Neural cell (in vitro differentiated cells): ENCODE measurements around the gene AIPL1. TPM values are rescaled to one million over a fixed set of nuclear protein-coding genes. Genes with fewer than 3 reads are reported as not detected.
"Not testable (repeated sequence)": the region's sequence is repeated elsewhere in the genome, so short reads cannot be mapped to it uniquely, and the experiment has no call there.

ENCODE experiments used
- H2AFZ ChIP-seq: fragments of 200-600, 300-800 bp; sonication (generic), shearing (Covaris generic); 2 replicates; pipeline ENCODE4 v1.6.0; 2014; ENCODE audit warnings: low read depth, mild to moderate bottlenecking, antibody characterized with exemption, low read length, moderate library complexity
- H3F3A ChIP-seq: fragments of 200-600 bp; shearing (Covaris generic); 2 replicates; pipeline ENCODE4 v1.6.1; 2016; ENCODE audit warnings: mild to moderate bottlenecking, moderate library complexity, mixed read lengths, antibody characterized with exemption, low read length; ENCODE audit not compliant: insufficient read depth, poor library complexity, severe bottlenecking
- H3K27ac ChIP-seq: fragments of 200-600, 300-800 bp; sonication (generic), shearing (Covaris generic); 2 replicates; pipeline ENCODE4 v1.5.1; 2014; ENCODE audit warnings: mild to moderate bottlenecking, low read length, moderate library complexity
- H3K27me3 ChIP-seq: fragments of 300-800, 200-600 bp; sonication (generic), shearing (Covaris generic); 2 replicates; pipeline ENCODE4 v1.6.0; 2014; ENCODE audit warnings: mild to moderate bottlenecking, low read depth, low read length, moderate library complexity; ENCODE audit not compliant: insufficient read depth
- H3K36me3 ChIP-seq: fragments of 300-800, 200-600 bp; sonication (generic), shearing (Covaris generic); 2 replicates; pipeline ENCODE4 v1.5.1; 2014; ENCODE audit warnings: mild to moderate bottlenecking, antibody characterized with exemption, low read length, moderate library complexity; ENCODE audit not compliant: insufficient read depth
- H3K4me2 ChIP-seq: fragments of 300-800, 200-600 bp; sonication (generic), shearing (Covaris generic); 2 replicates; pipeline ENCODE4 v1.6.0; 2014; ENCODE audit warnings: mild to moderate bottlenecking, low read length
- H3K4me3 ChIP-seq: fragments of 300-800, 200-600 bp; sonication (generic), shearing (Covaris generic); 2 replicates; pipeline ENCODE4 v1.5.1; 2014; ENCODE audit warnings: mild to moderate bottlenecking, low read length, moderate library complexity
- H3K79me2 ChIP-seq: fragments of 200-600 bp; shearing (Covaris generic); replicated peaks from 2 replicates; pipeline ENCODE4 v1.6.0; 2014; ENCODE audit warnings: mild to moderate bottlenecking, low read length, moderate library complexity; ENCODE audit not compliant: insufficient read depth
- H3K9ac ChIP-seq: fragments of 300-800, 200-600 bp; sonication (generic), shearing (Covaris generic); 2 replicates; pipeline ENCODE4 v1.6.1; 2016; ENCODE audit warnings: mild to moderate bottlenecking, low read length, mixed read lengths
- H3K9me2 ChIP-seq: fragments of 200-600 bp; shearing (Covaris generic); 2 replicates; pipeline ENCODE4 v1.6.1; 2016; ENCODE audit warnings: mild to moderate bottlenecking, low read length, mixed read lengths; ENCODE audit not compliant: insufficient read depth
- H3K9me3 ChIP-seq: fragments of 200-600, 300-800 bp; sonication (generic), shearing (Covaris generic); 2 replicates; pipeline ENCODE4 v1.6.1; 2016; ENCODE audit warnings: mild to moderate bottlenecking, mixed run types, low read length, moderate library complexity, mixed read lengths
- H4K20me1 ChIP-seq: fragments of 200-600 bp; shearing (Covaris generic); 2 replicates; pipeline ENCODE4 v1.6.1; 2016; ENCODE audit warnings: mild to moderate bottlenecking, mixed run types; ENCODE audit not compliant: insufficient read depth
- CTCF ChIP-seq: fragments of 450-650 bp; IDR thresholded peaks from 2 replicates; pipeline ENCODE4 v1.5.1; 2014; ENCODE audit warnings: antibody characterized with exemption, mild to moderate bottlenecking, moderate library complexity; ENCODE audit not compliant: poor library complexity, severe bottlenecking
- EP300 ChIP-seq: fragments of 450-650 bp; conservative IDR thresholded peaks from 2 replicates; pipeline ENCODE4 v1.6.1; 2014; ENCODE audit warnings: antibody characterized with exemption, mild to moderate bottlenecking, moderate library complexity; ENCODE audit not compliant: poor library complexity, severe bottlenecking
- EZH2 ChIP-seq: fragments of 200-600, 300-800 bp; shearing (Covaris generic), sonication (generic); IDR thresholded peaks from 2 replicates; pipeline ENCODE4 v1.6.1; 2014; ENCODE audit warnings: antibody characterized with exemption, low read length, borderline replicate concordance, mild to moderate bottlenecking; ENCODE audit not compliant: insufficient read depth, poor library complexity, severe bottlenecking
- MXI1 ChIP-seq: fragments of 450-650 bp; conservative IDR thresholded peaks from 2 replicates; pipeline ENCODE4 v1.6.1; 2014; ENCODE audit warnings: antibody characterized with exemption, mild to moderate bottlenecking; ENCODE audit not compliant: poor library complexity, severe bottlenecking
- POLR2AphosphoS5 ChIP-seq: IDR thresholded peaks from 2 replicates; pipeline ENCODE4 v1.6.1; 2012
- RAD21 ChIP-seq: fragments of 450-650 bp; conservative IDR thresholded peaks from 2 replicates; pipeline ENCODE4 v1.6.1; 2014; ENCODE audit warnings: antibody characterized with exemption, mild to moderate bottlenecking, moderate library complexity
- SMC3 ChIP-seq: fragments of 450-650 bp; conservative IDR thresholded peaks from 2 replicates; pipeline ENCODE4 v1.6.1; 2014; ENCODE audit warnings: antibody characterized with exemption, mild to moderate bottlenecking, moderate library complexity; ENCODE audit not compliant: poor library complexity
- TAF1 ChIP-seq: IDR thresholded peaks from 2 replicates; pipeline ENCODE4 v1.6.1; 2012; ENCODE audit warnings: low read depth
- polyA minus RNA-seq: library from RNA; depleted of rRNA, polyadenylated mRNA; stranded (reverse); fragments of >200 nt; gene quantifications from 2 replicates; pipeline ENCODE4 v1.2.3, GENCODE V29; 2014
- polyA plus RNA-seq: library from polyadenylated mRNA; depleted of rRNA; stranded (reverse); fragments of >200 nt; gene quantifications from 2 replicates; pipeline ENCODE4 v1.2.3, GENCODE V29; 2014
- TF ChIP-seq, protein P1 (sequence below): IDR thresholded peaks from 2 replicates; pipeline ENCODE4 v1.6.1; 2012; ENCODE audit warnings: borderline replicate concordance

Gene AIPL1
- polyA plus RNA-seq = not detected in 2 replicates
- not detected in 2 replicates for polyA minus RNA-seq

DNA sequence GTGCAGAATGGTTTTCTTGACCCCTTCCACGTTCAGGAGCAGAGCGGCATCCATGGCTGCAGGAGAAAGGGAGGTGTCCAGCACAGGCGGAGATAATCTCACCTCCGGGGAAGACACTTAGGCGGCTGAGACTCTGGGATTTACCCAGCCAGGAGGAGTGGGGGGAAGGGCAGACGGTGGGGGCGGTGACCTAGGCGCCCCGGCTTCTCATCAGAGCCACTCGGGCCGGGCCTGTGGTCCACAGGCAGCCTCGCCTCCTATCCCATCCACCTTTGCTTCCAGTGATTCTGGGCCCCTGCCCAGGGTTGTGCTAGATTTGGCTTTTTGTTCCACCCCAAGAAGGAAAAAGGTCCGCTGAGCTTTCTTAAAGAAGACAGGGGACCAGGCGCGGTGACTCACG lies at the start of gene AIPL1:
TSS of gene AIPL1 (minus strand) at position 71 of the 400 bp plus-strand sequence. CDS start at position 54, 17 bp downstream.
- Histone ChIP-seq H3K36me3 (no peaks in the 10 kb centered on the region), H3F3A (no peaks in the 10 kb centered on the region), H3K9me2 (no peaks in the 10 kb centered on the region), H3K9ac (no peak within 1 kb of the TSS), H3K4me2 (no peak within 1 kb of the TSS), H3K79me2 (no peaks in the 10 kb centered on the region), H3K27ac (no peak within 1 kb of the TSS), H3K9me3 (no peaks in the 10 kb centered on the region), H3K4me3 (no peak within 1 kb of the TSS), H2AFZ (no peak within 1 kb of the TSS), H4K20me1 (no peaks in the 10 kb centered on the region), H3K27me3 (no peaks in the 10 kb centered on the region)
- TF ChIP-seq RAD21 = no peak
- no peak for TF ChIP-seq POLR2AphosphoS5
- TF ChIP-seq MXI1 = no peak
- no peak for TF ChIP-seq SMC3
- no peak for TF ChIP-seq TAF1
- TF ChIP-seq CTCF = no peak
- no peak for TF ChIP-seq EP300
- TF ChIP-seq, protein P1, sequence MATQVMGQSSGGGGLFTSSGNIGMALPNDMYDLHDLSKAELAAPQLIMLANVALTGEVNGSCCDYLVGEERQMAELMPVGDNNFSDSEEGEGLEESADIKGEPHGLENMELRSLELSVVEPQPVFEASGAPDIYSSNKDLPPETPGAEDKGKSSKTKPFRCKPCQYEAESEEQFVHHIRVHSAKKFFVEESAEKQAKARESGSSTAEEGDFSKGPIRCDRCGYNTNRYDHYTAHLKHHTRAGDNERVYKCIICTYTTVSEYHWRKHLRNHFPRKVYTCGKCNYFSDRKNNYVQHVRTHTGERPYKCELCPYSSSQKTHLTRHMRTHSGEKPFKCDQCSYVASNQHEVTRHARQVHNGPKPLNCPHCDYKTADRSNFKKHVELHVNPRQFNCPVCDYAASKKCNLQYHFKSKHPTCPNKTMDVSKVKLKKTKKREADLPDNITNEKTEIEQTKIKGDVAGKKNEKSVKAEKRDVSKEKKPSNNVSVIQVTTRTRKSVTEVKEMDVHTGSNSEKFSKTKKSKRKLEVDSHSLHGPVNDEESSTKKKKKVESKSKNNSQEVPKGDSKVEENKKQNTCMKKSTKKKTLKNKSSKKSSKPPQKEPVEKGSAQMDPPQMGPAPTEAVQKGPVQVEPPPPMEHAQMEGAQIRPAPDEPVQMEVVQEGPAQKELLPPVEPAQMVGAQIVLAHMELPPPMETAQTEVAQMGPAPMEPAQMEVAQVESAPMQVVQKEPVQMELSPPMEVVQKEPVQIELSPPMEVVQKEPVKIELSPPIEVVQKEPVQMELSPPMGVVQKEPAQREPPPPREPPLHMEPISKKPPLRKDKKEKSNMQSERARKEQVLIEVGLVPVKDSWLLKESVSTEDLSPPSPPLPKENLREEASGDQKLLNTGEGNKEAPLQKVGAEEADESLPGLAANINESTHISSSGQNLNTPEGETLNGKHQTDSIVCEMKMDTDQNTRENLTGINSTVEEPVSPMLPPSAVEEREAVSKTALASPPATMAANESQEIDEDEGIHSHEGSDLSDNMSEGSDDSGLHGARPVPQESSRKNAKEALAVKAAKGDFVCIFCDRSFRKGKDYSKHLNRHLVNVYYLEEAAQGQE = no peak
- no peak for TF ChIP-seq EZH2

- Histone ChIP-seq H3K4me2 (no peak overlapping the region), H3K9ac (no peak overlapping the region), H3K27me3 (no peaks in the 10 kb centered on the region), H3K27ac (no peak overlapping the region), H3K9me3 (no peaks in the 10 kb centered on the region), H3K36me3 (no peaks in the 10 kb centered on the region), H4K20me1 (no peaks in the 10 kb centered on the region), H2AFZ (no peak overlapping the region), H3K9me2 (no peaks in the 10 kb centered on the region), H3K79me2 (no peaks in the 10 kb centered on the region), H3F3A (no peaks in the 10 kb centered on the region), H3K4me3 (no peak overlapping the region)
- TF ChIP-seq CTCF = no peak
- TF ChIP-seq SMC3 = no peak
- no peak for TF ChIP-seq EZH2
- TF ChIP-seq, protein P1 = no peak
- no peak for TF ChIP-seq MXI1
- no peak for TF ChIP-seq RAD21
- TF ChIP-seq POLR2AphosphoS5 = no peak
- TF ChIP-seq EP300 = no peak
- no peak for TF ChIP-seq TAF1
These were observed 48.6 kb upstream of the AIPL1 start for GRCh38 chr17:6483507-6483906.

DNA sequence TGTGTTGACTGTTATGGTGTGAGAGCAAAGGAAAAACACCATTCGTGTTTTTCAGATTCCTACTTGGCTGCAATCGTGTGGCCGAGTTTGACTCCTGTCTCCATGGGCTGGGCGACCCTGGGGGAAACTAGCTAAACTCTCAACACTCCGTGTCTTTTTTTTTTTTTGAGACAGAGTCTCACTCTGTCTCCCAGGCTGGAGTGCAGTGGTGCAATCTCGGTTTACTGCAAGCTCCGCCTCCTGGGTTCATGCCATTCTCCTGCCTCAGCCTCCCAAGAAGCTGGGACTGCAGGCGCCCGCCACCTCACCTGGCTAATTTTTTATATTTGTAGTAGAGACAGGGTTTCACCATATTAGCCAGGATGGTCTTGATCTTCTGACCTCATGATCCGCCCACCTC lies 47.9 kb upstream of the AIPL1 start:
- not testable (repeated sequence) for H3K9ac ChIP-seq, H3K9me2 ChIP-seq, H3K9me3 ChIP-seq, H2AFZ ChIP-seq, H3K27ac ChIP-seq, H3K36me3 ChIP-seq, H3F3A ChIP-seq, H3K4me2 ChIP-seq, H3K4me3 ChIP-seq, H4K20me1 ChIP-seq, H3K27me3 ChIP-seq, H3K79me2 ChIP-seq
